Muscle of back (tissue), 13 donors: ENCODE results near the gene PNMA8B. TPM values are rescaled to one million over a fixed set of nuclear protein-coding genes. Genes with fewer than 3 reads are reported as not detected.
"Not testable (repeated sequence)": the region's sequence is repeated elsewhere in the genome, so short reads cannot be mapped to it uniquely, and the experiment has no call there.

ENCODE experiments used
- DNase-seq, 3 donors: peaks; one replicate each; pipeline versions ENCODE4 v3.0.0 to v3.0.0-alpha.2; 2013
- long read RNA-seq, 9 donors: transcript quantifications; one replicate each; lab custom pipeline, GENCODE V29; 2026
- polyA plus RNA-seq, 10 donors: library from polyadenylated mRNA; unstranded; fragments of 120-200 nt; gene quantifications; one replicate each; pipeline ENCODE4 v1.2.1, GENCODE V29; 2013; ENCODE audit not compliant: insufficient read length in 10 of 10

PNMA8B gene
- 1 to 10 TPM; 2.0 to 4.9 (median 3.1) TPM for polyA plus RNA-seq
- long read RNA-seq, donor 1, full-length matches to known transcripts, result 6 of 6 reads
- long read RNA-seq, donor 1, partial matches to known transcripts, result 0 of 6 reads
- long read RNA-seq, donor 1, other reads (novel, unspliced or antisense), result 0 of 6 reads
- long read RNA-seq, donor 2, full-length matches to known transcripts, result 2 of 2 reads
- long read RNA-seq, donor 2, partial matches to known transcripts, result 0 of 2 reads
- long read RNA-seq, donor 2, other reads (novel, unspliced or antisense), result 0 of 2 reads
- long read RNA-seq, donor 3, result 0 reads
- long read RNA-seq, donor 4, full-length matches to known transcripts, result 9 of 9 reads
- long read RNA-seq, donor 4, partial matches to known transcripts, result 0 of 9 reads
- long read RNA-seq, donor 4, other reads (novel, unspliced or antisense), result 0 of 9 reads
- long read RNA-seq, donor 5, full-length matches to known transcripts, result 6 of 6 reads
- long read RNA-seq, donor 5, partial matches to known transcripts, result 0 of 6 reads
- long read RNA-seq, donor 5, other reads (novel, unspliced or antisense), result 0 of 6 reads
- long read RNA-seq, donor 6, full-length matches to known transcripts, result 11 of 11 reads
- long read RNA-seq, donor 6, partial matches to known transcripts, result 0 of 11 reads
- long read RNA-seq, donor 6, other reads (novel, unspliced or antisense), result 0 of 11 reads
- long read RNA-seq, donor 7, full-length matches to known transcripts, result 3 of 3 reads
- long read RNA-seq, donor 7, partial matches to known transcripts, result 0 of 3 reads
- long read RNA-seq, donor 7, other reads (novel, unspliced or antisense), result 0 of 3 reads
- long read RNA-seq, donor 8, full-length matches to known transcripts, result 10 of 10 reads
- long read RNA-seq, donor 8, partial matches to known transcripts, result 0 of 10 reads
- long read RNA-seq, donor 8, other reads (novel, unspliced or antisense), result 0 of 10 reads
- long read RNA-seq, donor 9, result 0 reads

- peak in 2 of 3 donors; percentile 90 to 94 for DNase-seq
Measured at GRCh38 chr19:46495786-46496099, at the start of gene PNMA8B. Gene PNMA8B, minus strand, starts transcription at chr19:46495867. Its CDS starts 402 bp downstream, at chr19:46495465.

GRCh38 chr19:46544651-46545050, 49.0 kb upstream of the PNMA8B start:
- DNase-seq, result no peak

GRCh38 chr19:46542428-46543230, 47.0 kb upstream of the PNMA8B start:
- peak; percentile 84 to 92 (median 90) for DNase-seq

GRCh38 chr19:46537136-46538097, 41.8 kb upstream of the PNMA8B start:
- DNase-seq, result peak in 1 of 3 donors; percentile 56

- no peak for DNase-seq
Measured at GRCh38 chr19:46536391-46536790, 40.7 kb upstream of the PNMA8B start.

- DNase-seq, result no peak
Measured at GRCh38 chr19:46533621-46534081, 38.0 kb upstream of the PNMA8B start.

GRCh38 chr19:46533078-46533620, 37.5 kb upstream of the PNMA8B start:
- DNase-seq, result no peak

- DNase-seq, result no peak
Measured at GRCh38 chr19:46530636-46531035, 35.0 kb upstream of the PNMA8B start.

GRCh38 chr19:46529622-46530451, 34.2 kb upstream of the PNMA8B start:
- DNase-seq, result peak; percentile 52 to 83 (median 78)

- DNase-seq, result no peak
Measured at GRCh38 chr19:46528601-46529590, 33.2 kb upstream of the PNMA8B start.

GRCh38 chr19:46526801-46527200, 31.1 kb upstream of the PNMA8B start:
- not testable (repeated sequence) for DNase-seq

GRCh38 chr19:46524308-46524707, 28.6 kb upstream of the PNMA8B start:
- DNase-seq, result no peak

- not testable (repeated sequence) for DNase-seq
Measured at GRCh38 chr19:46522988-46523387, 27.3 kb upstream of the PNMA8B start.

GRCh38 chr19:46521241-46521868, 25.7 kb upstream of the PNMA8B start:
- DNase-seq, result no peak

- DNase-seq, result no peak
Measured at GRCh38 chr19:46520616-46521015, 24.9 kb upstream of the PNMA8B start.

GRCh38 chr19:46517471-46517870, 21.8 kb upstream of the PNMA8B start:
- DNase-seq, result no peak

- peak in 1 of 3 donors; percentile 53 for DNase-seq
Measured at GRCh38 chr19:46515879-46516350, 20.2 kb upstream of the PNMA8B start.
